Loucy (cell line): ENCODE measurements around the gene CCDC73.

ENCODE experiments used
- H2AFZ ChIP-seq: fragments of 200-600 bp; sonication (generic); 2 replicates; pipeline ENCODE4 v1.6.0; 2016; ENCODE audit warnings: antibody characterized with exemption, mild to moderate bottlenecking, low read length, moderate library complexity
- H3F3A ChIP-seq: fragments of 200-600 bp; 2 replicates; pipeline ENCODE4 v1.6.0; 2016; ENCODE audit warnings: antibody characterized with exemption, low read depth, mild to moderate bottlenecking
- H3K27me3 ChIP-seq: fragments of 200-600 bp; sonication (generic); 2 replicates; pipeline ENCODE4 v1.6.1; 2014; ENCODE audit warnings: low read length, mild to moderate bottlenecking; ENCODE audit not compliant: insufficient read depth, poor library complexity, severe bottlenecking
- H3K36me3 ChIP-seq: fragments of 200-600 bp; sonication (generic); 2 replicates; pipeline ENCODE4 v1.6.1; 2016; ENCODE audit warnings: low read length; ENCODE audit not compliant: insufficient read depth
- H3K4me1 ChIP-seq: fragments of 200-600 bp; sonication (generic); 2 replicates; pipeline ENCODE4 v1.5.1; 2014; ENCODE audit warnings: low read length, mild to moderate bottlenecking; ENCODE audit not compliant: insufficient read depth, poor library complexity, severe bottlenecking
- H3K4me2 ChIP-seq: fragments of 200-600 bp; sonication (generic); 2 replicates; pipeline ENCODE4 v1.6.0; 2014; ENCODE audit warnings: antibody characterized with exemption, low read length, low read depth, mild to moderate bottlenecking; ENCODE audit not compliant: poor library complexity, severe bottlenecking
- H3K4me3 ChIP-seq: fragments of 200-600 bp; sonication (generic); 2 replicates; pipeline ENCODE4 v1.5.1; 2014; ENCODE audit warnings: low read length, mild to moderate bottlenecking, mixed read lengths; ENCODE audit not compliant: poor library complexity, severe bottlenecking
- H3K79me2 ChIP-seq: fragments of 200-600 bp; sonication (generic); 2 replicates; pipeline ENCODE4 v1.6.1; 2014; ENCODE audit warnings: low read length; ENCODE audit not compliant: insufficient read depth
- H3K9ac ChIP-seq: fragments of 200-600 bp; sonication (generic); 2 replicates; pipeline ENCODE4 v1.6.0; 2014; ENCODE audit warnings: mild to moderate bottlenecking, low read depth, low read length, moderate library complexity; ENCODE audit not compliant: poor library complexity, severe bottlenecking
- H3K9me2 ChIP-seq: fragments of 200-600 bp; sonication (generic); replicated peaks from 2 replicates; pipeline ENCODE4 v1.6.1; 2016; ENCODE audit warnings: low read depth, low read length, mixed read lengths
- H3K9me3 ChIP-seq: fragments of 200-600 bp; sonication (generic); 2 replicates; pipeline ENCODE4 v1.6.1; 2014; ENCODE audit warnings: mild to moderate bottlenecking, antibody characterized with exemption, low read length, low read depth; ENCODE audit not compliant: insufficient read depth
- H4K20me1 ChIP-seq: fragments of 200-600 bp; sonication (generic); 2 replicates; pipeline ENCODE4 v1.6.0; 2014; ENCODE audit warnings: antibody characterized with exemption, low read length, mild to moderate bottlenecking; ENCODE audit not compliant: insufficient read depth, poor library complexity, severe bottlenecking
- EZH2phosphoT487 ChIP-seq: fragments of 200-600 bp; IDR thresholded peaks from 2 replicates; pipeline ENCODE4 v1.6.1; 2018; ENCODE audit warnings: antibody characterized with exemption, mild to moderate bottlenecking, moderate library complexity, borderline replicate concordance
- TF ChIP-seq, protein P1 (sequence below): fragments of 200-600 bp; sonication (generic); conservative IDR thresholded peaks from 2 replicates; pipeline ENCODE4 v1.5.1; 2014; ENCODE audit warnings: mild to moderate bottlenecking, antibody characterized with exemption, low read length

CCDC73 gene

DNA sequence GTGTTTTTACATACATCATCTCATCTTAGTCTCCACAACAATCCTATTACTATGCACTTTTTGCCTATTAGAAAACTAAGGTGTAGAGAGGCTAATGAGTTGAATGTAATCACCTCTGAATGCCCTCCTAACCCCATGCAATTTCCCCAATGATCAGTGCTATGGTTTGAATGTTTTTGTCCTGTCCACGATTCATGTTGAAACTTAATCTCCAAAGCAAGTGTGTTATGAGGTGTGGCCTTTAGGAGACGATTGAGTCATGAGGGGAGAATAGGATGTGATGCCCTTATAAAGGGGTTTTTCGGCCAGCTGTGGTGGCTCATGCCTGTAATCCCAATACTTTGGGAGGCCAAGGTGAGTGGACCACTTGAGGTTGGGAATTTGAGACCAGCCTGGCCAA is 2.0 kb upstream of the CCDC73 start:
- no peaks in the 10 kb centered on the region for H3K9me2 ChIP-seq
- H3K27me3 ChIP-seq, result no peaks in the 10 kb centered on the region
- H3K9me3 ChIP-seq, result no peaks in the 10 kb centered on the region
- H2AFZ ChIP-seq, result no peak overlapping the region
- no peak overlapping the region for H3K4me3 ChIP-seq
- H3K36me3 ChIP-seq, result no peaks in the 10 kb centered on the region
- H3F3A ChIP-seq, result no peaks in the 10 kb centered on the region
- H4K20me1 ChIP-seq, result no peaks in the 10 kb centered on the region
- no peak overlapping the region for H3K4me2 ChIP-seq
- no peak for TF ChIP-seq EZH2phosphoT487
- TF ChIP-seq, protein P1, sequence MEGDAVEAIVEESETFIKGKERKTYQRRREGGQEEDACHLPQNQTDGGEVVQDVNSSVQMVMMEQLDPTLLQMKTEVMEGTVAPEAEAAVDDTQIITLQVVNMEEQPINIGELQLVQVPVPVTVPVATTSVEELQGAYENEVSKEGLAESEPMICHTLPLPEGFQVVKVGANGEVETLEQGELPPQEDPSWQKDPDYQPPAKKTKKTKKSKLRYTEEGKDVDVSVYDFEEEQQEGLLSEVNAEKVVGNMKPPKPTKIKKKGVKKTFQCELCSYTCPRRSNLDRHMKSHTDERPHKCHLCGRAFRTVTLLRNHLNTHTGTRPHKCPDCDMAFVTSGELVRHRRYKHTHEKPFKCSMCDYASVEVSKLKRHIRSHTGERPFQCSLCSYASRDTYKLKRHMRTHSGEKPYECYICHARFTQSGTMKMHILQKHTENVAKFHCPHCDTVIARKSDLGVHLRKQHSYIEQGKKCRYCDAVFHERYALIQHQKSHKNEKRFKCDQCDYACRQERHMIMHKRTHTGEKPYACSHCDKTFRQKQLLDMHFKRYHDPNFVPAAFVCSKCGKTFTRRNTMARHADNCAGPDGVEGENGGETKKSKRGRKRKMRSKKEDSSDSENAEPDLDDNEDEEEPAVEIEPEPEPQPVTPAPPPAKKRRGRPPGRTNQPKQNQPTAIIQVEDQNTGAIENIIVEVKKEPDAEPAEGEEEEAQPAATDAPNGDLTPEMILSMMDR, result no peak
- no peak overlapping the region for H3K9ac ChIP-seq
- no peaks in the 10 kb centered on the region for H3K79me2 ChIP-seq
- no peaks in the 10 kb centered on the region for H3K4me1 ChIP-seq

DNA sequence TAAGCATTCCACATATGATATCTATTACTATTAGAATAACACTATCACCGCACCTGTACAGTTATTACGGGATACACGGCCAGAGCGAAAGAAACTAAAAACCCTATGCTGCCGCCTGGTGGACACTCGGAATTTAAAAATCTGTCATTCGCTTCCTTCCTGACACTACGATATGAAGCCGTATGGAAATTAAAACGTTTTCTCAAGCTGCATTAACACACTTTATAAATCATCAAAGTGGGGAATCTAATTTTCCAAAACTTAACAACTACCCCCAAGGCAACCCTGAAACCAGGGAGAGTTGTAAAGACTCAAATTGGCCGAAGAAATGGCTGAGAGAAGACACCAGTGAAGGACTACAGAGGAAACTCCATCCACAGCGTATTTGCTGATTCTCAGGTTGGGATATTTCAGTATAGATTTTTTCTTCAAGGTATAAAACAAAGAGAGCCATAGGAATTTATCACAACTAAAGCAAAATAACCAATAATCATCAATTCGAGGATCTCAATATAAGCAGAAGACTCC is 1.4 kb downstream of the CCDC73 start:
- Histone ChIP-seq H2AFZ (peak overlapping the region; percentile 90), H3K9me2 (no peaks in the 10 kb centered on the region)

DNA sequence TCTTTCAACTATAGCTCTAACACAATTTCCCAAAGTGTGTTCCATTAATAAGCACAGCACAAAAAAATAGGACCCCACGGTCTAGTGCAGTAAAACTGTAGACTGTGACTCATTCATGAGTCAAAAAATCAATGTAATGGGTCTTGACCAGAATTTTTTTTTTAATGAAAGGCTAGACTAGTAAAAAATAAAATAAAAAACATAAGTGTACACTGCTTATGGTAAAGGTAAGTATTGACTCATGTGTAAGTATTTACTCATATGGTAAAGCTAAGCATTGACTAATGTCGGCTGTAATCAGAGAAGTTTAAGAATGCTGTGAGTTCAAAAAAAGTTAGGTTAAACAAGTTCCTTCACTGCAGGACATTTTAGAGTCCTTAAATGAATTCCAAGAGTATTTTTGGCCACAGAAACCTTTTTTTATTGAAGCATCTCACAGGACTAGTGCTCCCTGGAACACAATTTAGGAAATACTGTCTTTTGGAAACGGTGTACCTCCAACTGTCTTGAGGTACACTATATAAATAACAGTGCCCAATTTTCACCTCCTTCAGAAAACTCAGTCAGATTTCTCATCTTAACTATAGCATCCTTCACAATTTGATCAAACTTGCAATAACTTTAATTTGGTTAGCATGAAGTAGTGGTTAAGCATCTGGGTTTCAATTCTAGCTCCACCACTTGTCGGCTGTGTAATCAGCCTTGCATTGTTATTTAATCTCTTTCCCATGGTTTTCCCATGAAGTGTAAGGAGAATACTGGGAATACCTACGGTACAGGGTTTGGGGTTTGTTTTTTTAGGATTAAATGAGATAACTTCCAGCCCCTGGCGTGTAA is 2.1 kb downstream of the CCDC73 start:
- Histone ChIP-seq H3K27me3 (no peaks in the 10 kb centered on the region), H3K9ac (no peak overlapping the region), H3F3A (no peaks in the 10 kb centered on the region), H3K9me2 (no peaks in the 10 kb centered on the region), H3K4me3 (peak overlapping the region; percentile 58), H2AFZ (peak overlapping the region; percentile 47; the same call in 1 of the 2 replicates), H3K4me2 (peak overlapping the region; percentile 51), H3K36me3 (no peaks in the 10 kb centered on the region), H3K79me2 (no peaks in the 10 kb centered on the region), H3K4me1 (no peaks in the 10 kb centered on the region), H3K9me3 (no peaks in the 10 kb centered on the region), H4K20me1 (no peaks in the 10 kb centered on the region)
- no peak for TF ChIP-seq EZH2phosphoT487
- TF ChIP-seq, protein P1, result no peak

More for the DNA sequence above, 1.4 kb downstream of the CCDC73 start:
- TF ChIP-seq EZH2phosphoT487, result no peak
- TF ChIP-seq, protein P1, result peak; percentile 88
- Histone ChIP-seq H3K79me2 (no peaks in the 10 kb centered on the region), H3K4me3 (peak overlapping the region; percentile 58), H3K36me3 (no peaks in the 10 kb centered on the region), H3K4me1 (no peaks in the 10 kb centered on the region), H3K9ac (peak overlapping the region; percentile 48), H3K27me3 (no peaks in the 10 kb centered on the region), H4K20me1 (no peaks in the 10 kb centered on the region), H3K4me2 (peak overlapping the region; percentile 51), H3F3A (no peaks in the 10 kb centered on the region), H3K9me3 (no peaks in the 10 kb centered on the region)
